Vein endothelial cell (primary cell): ENCODE data around the gene OR4D5. TPM values are rescaled to one million over a fixed set of nuclear protein-coding genes. Genes with fewer than 3 reads are reported as not detected.

Source experiments
- total RNA-seq: library from RNA; depleted of rRNA; stranded (reverse); fragments of >200 nt; gene quantifications from 2 replicates; pipeline ENCODE4 v1.2.3, GENCODE V29; 2012

Gene OR4D5
- total RNA-seq = not detected in 2 replicates

DNA sequence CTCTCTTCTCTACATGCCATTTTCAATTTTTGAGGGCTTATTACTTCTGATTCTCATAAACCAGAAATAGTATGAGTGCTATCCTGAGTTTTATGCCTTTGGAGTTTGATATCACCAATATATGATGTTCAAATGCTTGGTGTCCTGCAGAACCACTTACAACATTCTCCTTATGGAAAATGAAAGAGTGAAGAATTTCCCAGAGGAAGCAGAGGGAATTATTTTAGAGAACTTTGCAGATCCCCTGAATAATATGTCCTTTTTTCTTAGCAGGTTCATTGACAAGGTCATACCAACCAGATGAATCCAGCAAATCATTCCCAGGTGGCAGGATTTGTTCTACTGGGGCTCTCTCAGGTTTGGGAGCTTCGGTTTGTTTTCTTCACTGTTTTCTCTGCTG lies at the start of gene OR4D5:
Gene OR4D5, plus strand, starts transcription at position 301 of the 400 bp plus-strand sequence. Its CDS starts 0 bp downstream, at position 301.

DNA sequence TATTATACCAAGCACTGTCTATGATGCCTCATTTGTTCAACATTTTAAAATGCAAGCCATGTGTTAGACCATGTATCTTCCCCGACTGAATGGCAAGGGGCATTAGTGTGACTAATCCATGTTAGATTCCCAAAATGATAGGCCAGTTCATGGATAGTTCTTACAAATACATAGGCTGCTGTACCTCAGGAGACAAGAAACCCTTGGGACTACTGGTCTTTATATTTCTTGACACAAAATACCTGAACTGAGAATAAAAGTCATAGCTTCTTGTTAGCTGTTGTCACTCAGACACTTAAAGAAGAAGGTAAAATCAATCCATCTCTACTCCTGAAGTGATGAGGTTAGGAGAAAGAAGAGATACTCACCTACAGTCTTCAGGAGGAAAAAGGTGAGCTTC lies 37.5 kb upstream of the OR4D5 start, which contains the start of gene OR8D4:
Gene OR8D4, plus strand, starts transcription at position 301 of the 400 bp plus-strand sequence. CDS start 4,265 bp downstream, outside the sequence.

DNA sequence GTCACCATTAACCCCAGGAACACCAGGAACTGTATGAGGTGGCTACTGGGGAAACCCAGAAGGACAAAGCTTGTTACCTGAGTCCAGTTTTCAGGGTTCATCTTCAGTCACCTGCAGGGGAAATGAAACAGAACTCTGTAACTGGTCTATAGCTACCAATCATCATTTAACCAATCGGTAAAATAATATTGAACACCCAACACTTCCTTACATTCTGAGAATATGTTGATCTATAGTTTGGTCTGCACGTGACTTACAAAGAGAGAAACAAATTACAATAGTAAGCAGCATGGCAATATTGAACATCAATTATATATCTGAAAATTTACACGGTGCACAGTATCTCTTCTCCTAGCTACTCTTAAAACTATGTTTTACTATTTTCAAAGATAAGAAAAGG lies 4.3 kb downstream of the OR4D5 start, which contains the start of gene OR6T1:
Gene OR6T1, minus strand, starts transcription at position 101 of the 400 bp plus-strand sequence. Its CDS starts 0 bp downstream, at position 101.

DNA sequence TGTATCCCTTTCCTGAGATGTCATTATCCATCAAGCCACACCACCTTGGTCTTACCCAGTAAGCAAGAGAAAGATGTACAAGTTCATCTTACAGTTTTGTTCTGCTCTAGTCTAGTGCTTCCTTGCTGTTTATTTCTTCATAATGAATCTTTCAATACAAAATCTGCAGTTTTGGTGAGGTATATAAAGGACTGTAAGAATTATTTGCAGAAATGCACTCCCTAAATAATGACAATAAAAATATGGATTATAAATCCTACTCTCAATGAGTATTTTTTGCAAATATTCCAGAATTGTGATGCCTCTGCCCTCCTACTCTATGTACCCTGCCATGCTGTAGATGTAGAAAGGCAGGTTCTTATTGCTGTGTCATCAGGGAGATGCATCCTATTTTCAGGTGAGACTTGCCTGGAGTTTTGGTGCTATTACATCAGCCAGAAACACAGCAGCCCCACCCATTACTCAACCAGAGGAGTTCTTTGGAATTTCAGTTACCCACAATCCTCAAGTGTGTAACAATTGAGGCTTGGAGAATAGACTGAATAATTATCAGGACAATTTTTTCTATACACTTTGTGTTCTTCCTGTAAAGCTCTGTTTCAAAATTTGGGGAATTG lies 38.4 kb downstream of the OR4D5 start, which contains the start of gene OR10S1:
Gene OR10S1, minus strand, starts transcription at position 51 of the 617 bp plus-strand sequence. CDS start 117 bp downstream, outside the sequence.

Other genes with a start within 250 kb of the OR4D5 start
- 7.5 and 9.6 TPM in 2 replicates for gene ZNF202, start 198.0 kb upstream of the OR4D5 start, total RNA-seq
- gene OR6X1, start 185.1 kb upstream of the OR4D5 start, total RNA-seq = not detected in 2 replicates
- not detected in 2 replicates for gene OR6M1, start 133.3 kb upstream of the OR4D5 start, total RNA-seq
- not detected in 2 replicates for gene TMEM225, start 53.9 kb upstream of the OR4D5 start, total RNA-seq
- not detected in 2 replicates for gene OR8D4, start 37.5 kb upstream of the OR4D5 start, total RNA-seq
- gene OR6T1, start 4.2 kb downstream of the OR4D5 start, total RNA-seq = not detected in 2 replicates
- gene OR10S1, start 38.2 kb downstream of the OR4D5 start, total RNA-seq = not detected in 2 replicates
- not detected in 2 replicates for gene OR10G6, start 55.5 kb downstream of the OR4D5 start, total RNA-seq
- 0.33 TPM in 1 of 2 replicates, not detected in the other for gene OR10G4, start 73.4 kb downstream of the OR4D5 start, total RNA-seq
- 0.65 TPM in 1 of 2 replicates, not detected in the other for gene OR10G9, start 83.4 kb downstream of the OR4D5 start, total RNA-seq
- 0.19 and 0.33 TPM in 2 replicates for gene OR10G8, start 87.2 kb downstream of the OR4D5 start, total RNA-seq
- not detected in 2 replicates for gene OR10G7, start 101.7 kb downstream of the OR4D5 start, total RNA-seq
- gene VWA5A, start 175.8 kb downstream of the OR4D5 start, total RNA-seq = 13.1 and 13.2 TPM in 2 replicates
- gene OR10D3, start 243.7 kb downstream of the OR4D5 start, total RNA-seq = not detected in 2 replicates